ENCODE results near the gene CCL17.

CCL17 gene

DNA sequence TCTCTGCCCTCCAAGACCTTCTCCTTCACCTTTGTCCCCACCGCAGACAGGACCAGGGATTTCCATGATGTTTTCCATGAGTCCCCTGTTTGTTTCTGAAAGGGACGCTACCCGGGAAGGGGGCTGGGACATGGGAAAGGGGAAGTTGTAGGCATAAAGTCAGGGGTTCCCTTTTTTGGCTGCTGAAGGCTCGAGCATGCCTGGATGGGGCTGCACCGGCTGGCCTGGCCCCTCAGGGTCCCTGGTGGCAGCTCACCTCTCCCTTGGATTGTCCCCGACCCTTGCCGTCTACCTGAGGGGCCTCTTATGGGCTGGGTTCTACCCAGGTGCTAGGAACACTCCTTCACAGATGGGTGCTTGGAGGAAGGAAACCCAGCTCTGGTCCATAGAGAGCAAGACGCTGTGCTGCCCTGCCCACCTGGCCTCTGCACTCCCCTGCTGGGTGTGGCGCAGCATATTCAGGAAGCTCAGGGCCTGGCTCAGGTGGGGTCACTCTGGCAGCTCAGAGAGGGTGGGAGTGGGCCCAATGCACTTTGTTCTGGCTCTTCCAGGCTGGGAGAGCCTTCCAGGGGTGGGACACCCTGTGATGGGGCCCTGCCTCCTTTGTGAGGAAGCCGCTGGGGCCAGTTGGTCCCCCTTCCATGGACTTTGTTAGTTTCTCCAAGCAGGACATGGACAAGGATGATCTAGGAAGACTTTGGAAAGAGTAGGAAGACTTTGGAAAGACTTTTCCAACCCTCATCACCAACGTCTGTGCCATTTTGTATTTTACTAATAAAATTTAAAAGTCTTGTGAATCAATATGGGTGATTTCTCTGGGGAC is 20.1 kb upstream of the CCL17 start:
- H3K4me1 ChIP-seq (ENCODE audit: control insufficient read depth in 1 of 2, insufficient read depth in 1 of 2, low read depth in 1 of 2, low read length in 1 of 2), result peaks cover 0 to 3% of the 10 kb centered on the region in 2 experiments
- peaks cover 21% of the 10 kb centered on the region for H3K27me3 ChIP-seq
- H3K36me3 ChIP-seq, result no peaks in the 10 kb centered on the region
- H3K27ac ChIP-seq, result no peak overlapping the region
- no peak overlapping the region for H3K4me3 ChIP-seq (ENCODE audit: low read depth in 1 of 2, low read length in 1 of 2)
- TF ChIP-seq, protein P1, sequence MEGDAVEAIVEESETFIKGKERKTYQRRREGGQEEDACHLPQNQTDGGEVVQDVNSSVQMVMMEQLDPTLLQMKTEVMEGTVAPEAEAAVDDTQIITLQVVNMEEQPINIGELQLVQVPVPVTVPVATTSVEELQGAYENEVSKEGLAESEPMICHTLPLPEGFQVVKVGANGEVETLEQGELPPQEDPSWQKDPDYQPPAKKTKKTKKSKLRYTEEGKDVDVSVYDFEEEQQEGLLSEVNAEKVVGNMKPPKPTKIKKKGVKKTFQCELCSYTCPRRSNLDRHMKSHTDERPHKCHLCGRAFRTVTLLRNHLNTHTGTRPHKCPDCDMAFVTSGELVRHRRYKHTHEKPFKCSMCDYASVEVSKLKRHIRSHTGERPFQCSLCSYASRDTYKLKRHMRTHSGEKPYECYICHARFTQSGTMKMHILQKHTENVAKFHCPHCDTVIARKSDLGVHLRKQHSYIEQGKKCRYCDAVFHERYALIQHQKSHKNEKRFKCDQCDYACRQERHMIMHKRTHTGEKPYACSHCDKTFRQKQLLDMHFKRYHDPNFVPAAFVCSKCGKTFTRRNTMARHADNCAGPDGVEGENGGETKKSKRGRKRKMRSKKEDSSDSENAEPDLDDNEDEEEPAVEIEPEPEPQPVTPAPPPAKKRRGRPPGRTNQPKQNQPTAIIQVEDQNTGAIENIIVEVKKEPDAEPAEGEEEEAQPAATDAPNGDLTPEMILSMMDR (IDR thresholded peaks at IDR 0.05), result no peak
- H3K9me3 ChIP-seq, result no peaks in the 10 kb centered on the region

DNA sequence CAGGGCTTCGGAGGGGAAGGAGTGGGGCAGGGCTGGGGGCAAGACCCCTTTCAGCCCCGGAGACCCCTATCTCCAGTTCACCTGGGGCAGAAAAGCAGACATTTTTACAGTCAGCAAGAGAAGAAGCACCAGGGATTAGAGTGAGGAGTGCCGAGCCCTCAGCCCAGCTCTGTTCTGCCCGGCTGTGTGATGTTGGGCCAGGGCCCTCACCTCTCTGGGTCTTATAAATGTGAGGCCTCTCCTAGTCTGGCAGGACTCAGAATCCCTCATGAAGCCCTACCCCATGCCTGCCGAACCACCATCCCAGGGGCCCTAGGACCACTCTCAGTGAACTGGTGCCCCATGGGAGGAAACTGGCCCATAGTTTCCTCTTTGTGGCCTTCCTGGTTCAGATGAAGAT is 19.5 kb upstream of the CCL17 start:
- H3K27ac ChIP-seq, result no peak overlapping the region
- H3K4me1 ChIP-seq (ENCODE audit: control insufficient read depth in 1 of 2, insufficient read depth in 1 of 2, low read depth in 1 of 2, low read length in 1 of 2), result peaks cover 0 to 3% of the 10 kb centered on the region in 2 experiments
- no peak overlapping the region for H3K4me3 ChIP-seq (ENCODE audit: low read depth in 1 of 2, low read length in 1 of 2)
- H3K9me3 ChIP-seq, result no peaks in the 10 kb centered on the region
- H3K36me3 ChIP-seq, result no peaks in the 10 kb centered on the region
- TF ChIP-seq, protein P1 (IDR thresholded peaks at IDR 0.05), result no peak
- peaks cover 21% of the 10 kb centered on the region for H3K27me3 ChIP-seq

DNA sequence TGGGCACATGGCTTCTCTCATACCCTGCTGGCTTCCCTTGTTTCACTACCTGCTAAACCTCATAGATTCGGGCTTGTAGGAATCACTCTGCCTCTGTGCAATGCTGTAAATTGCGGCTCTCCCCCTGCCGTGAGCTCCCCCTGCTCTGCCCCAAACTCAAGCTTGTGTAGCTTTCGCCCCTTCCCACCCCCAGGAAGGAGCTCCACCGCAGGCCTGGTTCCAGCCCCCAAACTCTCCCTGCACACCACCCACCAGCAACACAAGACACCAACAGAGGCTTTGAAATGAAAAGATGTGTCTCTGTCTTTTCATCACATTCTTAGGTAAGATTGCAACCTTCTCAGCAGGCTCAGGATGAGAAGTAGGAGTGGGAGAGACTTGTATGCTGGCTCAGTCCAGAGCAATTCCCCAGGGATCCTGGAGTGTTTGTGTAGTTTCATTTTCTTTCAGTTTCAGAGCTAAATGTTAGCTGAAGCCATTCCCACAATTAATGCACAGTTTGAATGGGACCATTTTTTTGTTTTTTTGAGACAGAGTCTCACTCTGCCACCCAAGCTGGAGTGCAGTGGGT is 18.1 kb upstream of the CCL17 start:
- no peaks in the 10 kb centered on the region for H3K9me3 ChIP-seq
- H3K4me3 ChIP-seq (ENCODE audit: low read depth in 1 of 2, low read length in 1 of 2), result no peak overlapping the region
- peaks cover 30% of the 10 kb centered on the region for H3K27me3 ChIP-seq
- TF ChIP-seq, protein P1 (IDR thresholded peaks at IDR 0.05), result no peak
- no peak overlapping the region for H3K27ac ChIP-seq
- no peaks in the 10 kb centered on the region for H3K36me3 ChIP-seq
- H3K4me1 ChIP-seq (ENCODE audit: control insufficient read depth in 1 of 2, insufficient read depth in 1 of 2, low read depth in 1 of 2, low read length in 1 of 2), result peaks cover 0 to 3% of the 10 kb centered on the region in 2 experiments

DNA sequence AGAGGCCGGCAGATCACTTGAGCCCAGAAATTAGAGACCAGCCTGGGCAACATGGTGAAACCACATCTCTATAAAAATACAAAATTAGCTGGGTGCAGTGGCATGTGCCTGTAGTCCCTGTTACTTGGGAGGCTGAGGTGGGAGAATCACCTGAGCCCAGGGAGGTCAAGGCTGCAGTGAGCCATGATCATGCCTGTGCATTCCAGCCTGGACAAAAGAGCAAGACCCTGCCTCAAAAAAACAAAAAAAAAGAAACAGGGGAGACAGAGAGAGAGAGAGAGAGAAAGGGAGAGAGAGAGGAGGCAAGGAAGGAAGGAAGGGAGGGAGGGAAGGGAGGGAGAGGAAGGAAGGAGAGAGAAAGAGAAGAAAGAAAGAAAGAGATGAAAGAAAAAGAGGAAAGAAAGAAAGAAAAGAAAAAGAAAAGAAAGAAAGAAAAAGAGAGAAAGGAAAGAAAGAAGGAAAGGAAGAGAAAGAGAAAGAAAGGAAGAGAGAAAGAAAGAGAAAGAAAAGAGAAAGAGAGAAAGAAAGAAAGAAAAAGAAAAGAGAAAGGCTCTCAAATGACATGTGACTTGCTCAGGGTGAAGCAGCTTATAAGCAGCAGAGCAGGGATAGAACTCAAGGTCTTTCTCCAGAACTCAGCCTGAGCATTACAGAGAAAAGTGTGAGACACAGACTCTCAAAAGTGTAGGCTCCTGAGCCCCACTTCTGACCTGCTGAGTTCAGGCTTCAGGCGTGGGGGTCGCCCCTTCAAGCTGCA is 16.8 kb upstream of the CCL17 start:
- H3K4me3 ChIP-seq (ENCODE audit: low read depth in 1 of 2, low read length in 1 of 2), result no peak overlapping the region
- TF ChIP-seq, protein P1 (IDR thresholded peaks at IDR 0.05), result no peak
- peaks cover 0 to 3% of the 10 kb centered on the region in 2 experiments for H3K4me1 ChIP-seq (ENCODE audit: control insufficient read depth in 1 of 2, insufficient read depth in 1 of 2, low read depth in 1 of 2, low read length in 1 of 2)
- H3K36me3 ChIP-seq, result no peaks in the 10 kb centered on the region
- H3K27ac ChIP-seq, result no peak overlapping the region
- H3K27me3 ChIP-seq, result peaks cover 30% of the 10 kb centered on the region
- H3K9me3 ChIP-seq, result no peaks in the 10 kb centered on the region

DNA sequence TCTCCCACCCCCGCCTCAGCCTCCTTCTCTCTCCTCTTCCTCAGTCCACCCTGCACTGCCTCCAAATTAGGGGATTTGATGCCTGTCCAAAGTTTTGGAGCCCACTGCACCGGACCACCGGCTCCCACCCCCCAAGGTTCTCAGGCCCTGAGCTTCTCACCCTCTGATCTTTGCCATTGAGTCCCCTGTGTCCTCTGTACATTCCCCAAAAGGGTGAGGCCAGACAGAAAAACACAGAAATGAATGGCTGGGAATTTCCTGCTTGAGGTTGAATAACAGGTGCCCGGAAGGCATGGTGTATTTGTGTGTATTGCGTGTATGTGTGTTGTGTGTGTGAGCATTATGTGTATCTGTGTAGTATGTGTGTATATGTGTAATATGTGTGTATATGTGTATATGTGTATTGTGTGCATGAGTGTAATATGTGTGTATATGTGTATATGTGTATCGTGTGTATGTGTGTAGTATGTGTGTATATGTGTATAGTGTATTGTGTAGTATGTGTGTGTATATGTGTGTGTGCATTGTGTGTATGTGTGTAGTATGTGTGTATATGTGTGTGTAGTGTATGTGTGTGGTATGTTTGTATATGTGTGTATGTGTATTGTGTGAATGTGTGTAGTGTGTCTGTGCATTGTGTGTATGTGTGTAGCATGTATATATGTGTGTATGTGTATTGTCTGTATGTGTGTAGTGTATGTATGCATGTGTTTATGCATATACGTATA is 16.0 kb upstream of the CCL17 start:
- H3K4me3 ChIP-seq (ENCODE audit: low read depth in 1 of 2, low read length in 1 of 2), result no peak overlapping the region
- no peaks in the 10 kb centered on the region for H3K9me3 ChIP-seq
- H3K4me1 ChIP-seq (ENCODE audit: control insufficient read depth in 1 of 2, insufficient read depth in 1 of 2, low read depth in 1 of 2, low read length in 1 of 2), result peaks cover 0 to 3% of the 10 kb centered on the region in 2 experiments
- H3K27me3 ChIP-seq, result peaks cover 30% of the 10 kb centered on the region
- no peak overlapping the region for H3K27ac ChIP-seq
- no peaks in the 10 kb centered on the region for H3K36me3 ChIP-seq
- TF ChIP-seq, protein P1 (IDR thresholded peaks at IDR 0.05), result no peak

Measured in neutrophil (primary cell).